HG02642 (cell line): Measurements from ENCODE around the gene GOLGA6A.

ENCODE experiments used
- ATAC-seq: cut with Tn5 transposase; IDR thresholded peaks from one replicate; pipeline ENCODE4 v1.9.1; 2021; ENCODE audit warnings: mild to moderate bottlenecking; ENCODE audit not compliant: unreplicated experiment, poor library complexity

GOLGA6A gene

GRCh38 chr15:74038707-74039655 lies 43.4 kb downstream of the GOLGA6A start:
- ATAC-seq: no peak

DNA sequence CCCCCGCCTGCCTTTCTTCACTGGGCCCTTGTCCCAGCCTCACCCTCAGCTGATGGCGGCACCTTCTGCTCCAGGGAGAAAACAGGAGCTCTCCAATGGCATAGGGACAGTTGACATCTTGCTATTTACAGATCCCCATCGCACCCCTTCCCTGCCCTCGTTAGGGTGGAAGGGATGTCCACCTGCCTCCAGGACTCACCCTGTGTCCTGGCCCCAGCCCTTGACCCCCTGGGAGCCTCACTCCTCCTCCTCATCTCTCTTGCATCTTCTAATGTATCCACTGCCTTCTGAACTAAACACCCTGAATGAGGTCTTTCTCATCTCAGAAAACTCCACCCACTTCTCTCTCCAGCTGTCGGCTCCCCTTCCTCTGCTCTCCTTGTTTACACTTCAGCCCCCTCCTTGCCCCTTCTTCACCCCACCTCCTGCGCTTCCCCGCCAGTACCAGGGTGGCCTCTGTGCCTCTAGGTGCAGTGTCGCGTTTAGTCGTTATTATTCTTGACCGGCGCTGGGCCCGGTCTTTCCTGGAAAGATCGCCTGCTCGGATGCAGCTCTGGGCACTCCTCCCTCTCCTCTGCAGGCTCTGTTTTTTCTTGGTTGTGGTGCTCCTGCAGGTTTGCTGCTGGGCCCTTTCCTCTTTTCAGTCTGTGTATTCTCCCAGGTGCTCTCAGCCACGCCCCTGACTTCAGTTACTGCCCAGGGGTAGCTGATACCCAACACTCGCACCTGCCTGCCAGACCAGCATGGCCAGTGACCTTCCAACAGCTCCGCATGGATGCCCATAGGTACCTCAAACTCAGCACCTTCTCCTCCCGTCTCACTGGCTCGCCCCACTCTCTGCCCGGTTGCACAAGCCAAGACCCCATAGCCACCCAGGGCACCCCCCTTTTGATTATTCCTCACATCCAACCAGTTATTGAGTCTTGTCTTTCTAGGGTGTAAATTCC lies 44.9 kb downstream of the GOLGA6A start:
- ATAC-seq: no peak

- no peak for ATAC-seq
These were observed 45.8 kb downstream of the GOLGA6A start for GRCh38 chr15:74036271-74037170.

GRCh38 chr15:74035121-74036017 lies 47.0 kb downstream of the GOLGA6A start:
- ATAC-seq: no peak

GRCh38 chr15:74034206-74034755 lies 48.1 kb downstream of the GOLGA6A start:
- no peak for ATAC-seq

GRCh38 chr15:74032606-74033561 lies 49.5 kb downstream of the GOLGA6A start:
- no peak for ATAC-seq

DNA sequence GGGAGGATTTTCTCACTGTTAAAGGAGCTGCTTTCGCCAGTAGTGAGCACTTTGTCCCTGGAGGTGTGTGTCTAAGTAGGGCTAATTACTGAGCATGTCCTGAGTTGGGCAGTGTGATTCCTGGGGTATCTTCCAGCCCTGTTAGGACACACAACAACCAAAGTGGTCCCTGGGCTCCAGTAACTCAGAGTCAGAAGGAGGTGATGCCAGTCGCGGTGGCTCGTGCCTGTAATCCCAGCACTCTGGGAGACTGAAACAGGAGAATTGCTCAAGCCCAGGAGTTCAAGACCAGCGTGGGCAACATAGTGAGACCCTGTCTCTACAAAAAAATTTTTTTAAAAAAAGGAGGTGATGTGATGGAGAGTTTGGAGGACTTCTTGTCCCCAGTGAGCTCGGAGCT lies 50.3 kb downstream of the GOLGA6A start:
- ATAC-seq: no peak

DNA sequence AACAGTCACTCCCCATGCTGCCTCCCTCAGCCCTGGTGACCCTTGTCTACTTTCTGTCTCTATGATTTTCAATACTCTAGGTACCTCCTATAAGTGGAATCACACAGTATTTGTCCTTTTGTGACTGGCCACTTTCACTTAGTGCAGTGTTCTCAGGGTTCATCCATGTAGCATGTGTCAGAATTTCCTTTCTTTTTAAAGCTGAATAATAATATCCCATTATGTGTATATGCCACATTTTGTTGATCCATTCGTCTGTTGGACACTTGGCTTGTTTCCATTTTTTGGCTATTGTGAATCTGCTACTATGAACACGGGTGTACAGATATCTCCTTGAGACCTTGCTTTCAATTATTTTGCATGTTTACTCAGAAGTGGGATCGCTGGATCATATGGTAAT lies 53.7 kb downstream of the GOLGA6A start:
- no peak for ATAC-seq

GRCh38 chr15:74027688-74028087 lies 54.7 kb downstream of the GOLGA6A start:
- no peak for ATAC-seq

DNA sequence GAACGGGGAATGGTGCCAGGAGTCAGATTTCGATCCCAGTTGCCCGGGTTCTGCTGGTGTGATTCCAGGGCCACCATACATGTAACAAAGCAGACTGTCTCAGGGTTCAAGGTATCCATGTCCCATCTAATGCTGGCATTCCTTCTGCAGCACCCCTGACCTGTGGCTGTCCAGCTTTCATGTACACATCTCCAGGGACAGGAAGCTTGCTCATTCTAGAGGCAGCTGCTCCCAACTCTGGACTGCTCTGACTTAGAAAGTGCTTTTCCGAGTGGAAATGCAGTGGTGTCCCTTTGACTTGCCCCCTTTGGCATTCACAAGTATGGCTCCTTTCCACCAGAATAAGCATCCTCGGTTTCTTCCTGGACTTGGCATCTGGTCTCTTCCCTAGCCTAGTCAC lies 56.9 kb downstream of the GOLGA6A start:
- no peak for ATAC-seq

DNA sequence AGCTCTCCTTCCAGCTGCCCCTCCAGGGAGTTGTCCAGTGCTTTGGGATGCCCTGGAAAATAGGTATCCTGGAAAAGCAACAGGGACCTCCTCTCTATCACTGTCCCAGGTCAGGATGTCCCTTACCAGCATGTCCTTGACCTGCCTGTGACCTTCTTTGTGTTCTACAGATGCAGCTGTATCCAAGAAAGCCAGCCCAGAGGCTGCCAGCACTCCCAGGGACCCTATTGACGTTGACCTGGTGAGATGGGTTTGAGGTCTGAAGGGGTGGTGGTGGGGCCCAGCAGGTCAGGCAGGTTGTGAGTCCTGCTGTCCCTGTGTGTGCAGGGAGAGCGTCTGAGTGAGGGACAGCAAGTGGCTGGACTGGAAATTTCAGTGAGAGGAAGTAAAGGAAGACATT lies 57.7 kb downstream of the GOLGA6A start:
- ATAC-seq: no peak

GRCh38 chr15:74022706-74023470 lies 59.5 kb downstream of the GOLGA6A start:
- ATAC-seq: no peak
